DND-41 (cell line): ENCODE data around the gene RNF10.
A peak's percentile ranks its signal among the peaks of the same experiment; 100 is the strongest.

Experiments used
- ATAC-seq: fragments of 200-7000 bp; cut with Tn5 transposase; 3 replicates; pipeline ENCODE4 v1.9.1; 2021; ENCODE audit warnings: low read depth; ENCODE audit not compliant: insufficient read depth
- DNase-seq: peaks from one replicate; pipeline ENCODE4 v3.0.0-alpha.2; 2020
- H2AFZ ChIP-seq: 2 replicates; pipeline ENCODE4 v1.6.0; 2012; ENCODE audit warnings: low read depth, low read length
- H3K27ac ChIP-seq: 2 replicates; pipeline ENCODE4 v1.5.1; 2012; ENCODE audit warnings: low read length, inconsistent platforms
- H3K27me3 ChIP-seq: fragments of 200-600 bp; sonication (generic); 2 replicates; pipeline ENCODE4 v1.6.0; 2012; ENCODE audit warnings: low read length, mild to moderate bottlenecking, inconsistent platforms; ENCODE audit not compliant: insufficient read depth, poor library complexity
- H3K36me3 ChIP-seq: 2 replicates; pipeline ENCODE4 v1.5.1; 2012; ENCODE audit warnings: low read length, inconsistent platforms; ENCODE audit not compliant: insufficient read depth
- H3K4me1 ChIP-seq: 2 replicates; pipeline ENCODE4 v1.5.1; 2012; ENCODE audit warnings: mild to moderate bottlenecking, low read length; ENCODE audit not compliant: insufficient read depth
- H3K4me2 ChIP-seq: 2 replicates; pipeline ENCODE4 v1.6.0; 2012; ENCODE audit warnings: mild to moderate bottlenecking, moderate library complexity, low read length, inconsistent platforms; ENCODE audit not compliant: insufficient read depth
- H3K4me3 ChIP-seq, 2 experiments: fragments of 200-600 bp in 1 of 2; shearing (Covaris generic) in 1 of 2; 2 replicates each; pipeline ENCODE4 v1.5.1; 2012 to 2016; ENCODE audit warnings: inconsistent platforms in 2 of 2, low read length in 2 of 2, mild to moderate bottlenecking in 2 of 2, low read depth in 1 of 2, moderate library complexity in 1 of 2
- H3K79me2 ChIP-seq: 2 replicates; pipeline ENCODE4 v1.6.0; 2012; ENCODE audit warnings: low read length, inconsistent platforms; ENCODE audit not compliant: insufficient read depth
- H3K9ac ChIP-seq: 2 replicates; pipeline ENCODE4 v1.6.0; 2012; ENCODE audit warnings: low read depth, mild to moderate bottlenecking, inconsistent platforms, low read length, moderate library complexity
- H3K9me3 ChIP-seq: 2 replicates; pipeline ENCODE4 v1.5.1; 2012; ENCODE audit warnings: low read length, moderate library complexity, mild to moderate bottlenecking, inconsistent platforms; ENCODE audit not compliant: insufficient read depth, severe bottlenecking
- H4K20me1 ChIP-seq: 2 replicates; pipeline ENCODE4 v1.6.0; 2012; ENCODE audit warnings: low read length; ENCODE audit not compliant: insufficient read depth
- EZH2 ChIP-seq: IDR thresholded peaks from 3 replicates; pipeline ENCODE4 v1.6.1; 2012; ENCODE audit warnings: borderline replicate concordance, low read depth, mild to moderate bottlenecking, moderate library complexity, low read length, inconsistent platforms; ENCODE audit not compliant: severe bottlenecking
- TF ChIP-seq, protein P1 (sequence below): IDR thresholded peaks from 2 replicates; pipeline ENCODE4 v1.5.1; 2012; ENCODE audit warnings: borderline replicate concordance, low read length, moderate library complexity, mild to moderate bottlenecking; ENCODE audit not compliant: poor library complexity, severe bottlenecking; ENCODE audit errors: extremely low read depth

Gene RNF10

DNA sequence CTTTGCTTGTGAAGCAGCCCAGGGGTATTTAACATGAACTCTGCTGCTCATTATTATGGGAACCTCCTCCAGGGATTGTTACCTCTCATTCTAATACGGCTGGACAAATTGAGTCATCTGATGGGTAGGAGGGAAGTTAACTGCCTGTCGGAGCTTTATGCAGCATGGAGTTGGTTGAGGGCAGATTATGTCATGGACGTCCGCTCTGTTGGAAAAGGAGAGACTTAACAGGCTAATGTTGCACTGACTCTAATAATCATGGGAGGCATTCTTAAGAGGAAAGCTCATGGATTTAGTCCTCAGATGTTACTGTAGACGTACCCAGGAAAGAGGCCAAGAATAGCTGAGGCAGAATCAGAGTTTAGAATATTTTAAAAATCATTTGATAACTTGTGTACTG, 37.1 kb downstream of the RNF10 start:
- no peak for DNase-seq
- H3K4me2 ChIP-seq, result no peak overlapping the region
- no peaks in the 10 kb centered on the region for H3K9me3 ChIP-seq
- no peaks in the 10 kb centered on the region for H3K27me3 ChIP-seq
- H3K79me2 ChIP-seq, result peaks cover 7% of the 10 kb centered on the region; the same call in 1 of the 2 replicates
- H3K4me3 ChIP-seq, result no peak overlapping the region
- H2AFZ ChIP-seq, result no peak overlapping the region
- TF ChIP-seq, protein P1, sequence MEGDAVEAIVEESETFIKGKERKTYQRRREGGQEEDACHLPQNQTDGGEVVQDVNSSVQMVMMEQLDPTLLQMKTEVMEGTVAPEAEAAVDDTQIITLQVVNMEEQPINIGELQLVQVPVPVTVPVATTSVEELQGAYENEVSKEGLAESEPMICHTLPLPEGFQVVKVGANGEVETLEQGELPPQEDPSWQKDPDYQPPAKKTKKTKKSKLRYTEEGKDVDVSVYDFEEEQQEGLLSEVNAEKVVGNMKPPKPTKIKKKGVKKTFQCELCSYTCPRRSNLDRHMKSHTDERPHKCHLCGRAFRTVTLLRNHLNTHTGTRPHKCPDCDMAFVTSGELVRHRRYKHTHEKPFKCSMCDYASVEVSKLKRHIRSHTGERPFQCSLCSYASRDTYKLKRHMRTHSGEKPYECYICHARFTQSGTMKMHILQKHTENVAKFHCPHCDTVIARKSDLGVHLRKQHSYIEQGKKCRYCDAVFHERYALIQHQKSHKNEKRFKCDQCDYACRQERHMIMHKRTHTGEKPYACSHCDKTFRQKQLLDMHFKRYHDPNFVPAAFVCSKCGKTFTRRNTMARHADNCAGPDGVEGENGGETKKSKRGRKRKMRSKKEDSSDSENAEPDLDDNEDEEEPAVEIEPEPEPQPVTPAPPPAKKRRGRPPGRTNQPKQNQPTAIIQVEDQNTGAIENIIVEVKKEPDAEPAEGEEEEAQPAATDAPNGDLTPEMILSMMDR, result no peak
- no peak for TF ChIP-seq EZH2
- peaks cover 8% of the 10 kb centered on the region; the same call in 1 of the 2 replicates for H4K20me1 ChIP-seq
- no peaks in the 10 kb centered on the region for H3K4me1 ChIP-seq
- H3K36me3 ChIP-seq, result peaks cover 96% of the 10 kb centered on the region
- H3K9ac ChIP-seq, result no peak overlapping the region; the same call in 1 of the 2 replicates
- no peak for ATAC-seq
- no peak overlapping the region for H3K27ac ChIP-seq

GRCh38 chr12:120573560-120573959, 39.4 kb downstream of the RNF10 start:
- Histone ChIP-seq H3K4me1 (no peaks in the 10 kb centered on the region), H3K4me3 (no peak overlapping the region), H3K27me3 (no peaks in the 10 kb centered on the region), H3K9me3 (no peaks in the 10 kb centered on the region), H4K20me1 (peaks cover 8% of the 10 kb centered on the region; the same call in 1 of the 2 replicates), H3K4me2 (no peak overlapping the region), H3K79me2 (peaks cover 7% of the 10 kb centered on the region; the same call in 1 of the 2 replicates), H3K27ac (no peak overlapping the region), H3K9ac (no peak overlapping the region), H2AFZ (no peak overlapping the region), H3K36me3 (peaks cover 96% of the 10 kb centered on the region)
- ATAC-seq (no peak), DNase-seq (no peak)
- no peak for TF ChIP-seq EZH2
- TF ChIP-seq, protein P1, result no peak

- Histone ChIP-seq H3K9ac (no peak overlapping the region), H3K36me3 (peaks cover 96% of the 10 kb centered on the region), H3K27me3 (no peaks in the 10 kb centered on the region), H3K4me1 (peaks cover 5% of the 10 kb centered on the region), H3K4me2 (no peak overlapping the region), H3K4me3 (no peak overlapping the region), H3K27ac (no peak overlapping the region), H3K79me2 (peaks cover 7% of the 10 kb centered on the region), H4K20me1 (peaks cover 11% of the 10 kb centered on the region; the same call in 1 of the 2 replicates), H2AFZ (no peak overlapping the region), H3K9me3 (no peaks in the 10 kb centered on the region)
- DNase-seq (no peak), ATAC-seq (no peak)
- TF ChIP-seq, protein P1, result no peak
- TF ChIP-seq EZH2, result no peak
Measured at GRCh38 chr12:120574106-120574505, 40.0 kb downstream of the RNF10 start.

- DNase-seq (no peak), ATAC-seq (no peak)
- Histone ChIP-seq H3K4me2 (peak overlapping the region; percentile 87; the same call in 1 of the 2 replicates), H4K20me1 (0 out of 2 replicates have a peak, but pooled peaks cover 5% of the 10 kb centered on the region), H2AFZ (no peak overlapping the region), H3K36me3 (peaks cover 55% of the 10 kb centered on the region), H3K9me3 (no peaks in the 10 kb centered on the region), H3K79me2 (peaks cover 14% of the 10 kb centered on the region), H3K27me3 (no peaks in the 10 kb centered on the region), H3K27ac (no peak overlapping the region), H3K4me1 (peaks cover 42% of the 10 kb centered on the region), H3K9ac (no peak overlapping the region), H3K4me3 (no peak overlapping the region)
- TF ChIP-seq EZH2, result no peak
- TF ChIP-seq, protein P1, result no peak
Measured at GRCh38 chr12:120579179-120579578, 45.0 kb downstream of the RNF10 start.
